Neural cell (in vitro differentiated cells): Measurements from ENCODE around the gene CFAP299.

Experiments used
- EZH2 ChIP-seq: fragments of 200-600, 300-800 bp; shearing (Covaris generic), sonication (generic); IDR thresholded peaks from 2 replicates; pipeline ENCODE4 v1.6.1; 2014; ENCODE audit warnings: antibody characterized with exemption, low read length, borderline replicate concordance, mild to moderate bottlenecking; ENCODE audit not compliant: insufficient read depth, poor library complexity, severe bottlenecking
- POLR2AphosphoS5 ChIP-seq: IDR thresholded peaks from 2 replicates; pipeline ENCODE4 v1.6.1; 2012
- RAD21 ChIP-seq: fragments of 450-650 bp; conservative IDR thresholded peaks from 2 replicates; pipeline ENCODE4 v1.6.1; 2014; ENCODE audit warnings: antibody characterized with exemption, mild to moderate bottlenecking, moderate library complexity
- REST ChIP-seq: IDR thresholded peaks from 2 replicates; pipeline ENCODE4 v1.6.1; 2012; ENCODE audit warnings: borderline replicate concordance
- SMC3 ChIP-seq: fragments of 450-650 bp; conservative IDR thresholded peaks from 2 replicates; pipeline ENCODE4 v1.6.1; 2014; ENCODE audit warnings: antibody characterized with exemption, mild to moderate bottlenecking, moderate library complexity; ENCODE audit not compliant: poor library complexity
- TF ChIP-seq, protein P1 (sequence below): fragments of 450-650 bp; IDR thresholded peaks from 2 replicates; pipeline ENCODE4 v1.5.1; 2014; ENCODE audit warnings: antibody characterized with exemption, mild to moderate bottlenecking, moderate library complexity; ENCODE audit not compliant: poor library complexity, severe bottlenecking

GRCh38 chr4:80475236-80475635, 139.7 kb downstream of the CFAP299 start:
- TF ChIP-seq POLR2AphosphoS5 (no peak), EZH2 (no peak), SMC3 (no peak), RAD21 (no peak), REST (no peak)
- TF ChIP-seq, protein P1, sequence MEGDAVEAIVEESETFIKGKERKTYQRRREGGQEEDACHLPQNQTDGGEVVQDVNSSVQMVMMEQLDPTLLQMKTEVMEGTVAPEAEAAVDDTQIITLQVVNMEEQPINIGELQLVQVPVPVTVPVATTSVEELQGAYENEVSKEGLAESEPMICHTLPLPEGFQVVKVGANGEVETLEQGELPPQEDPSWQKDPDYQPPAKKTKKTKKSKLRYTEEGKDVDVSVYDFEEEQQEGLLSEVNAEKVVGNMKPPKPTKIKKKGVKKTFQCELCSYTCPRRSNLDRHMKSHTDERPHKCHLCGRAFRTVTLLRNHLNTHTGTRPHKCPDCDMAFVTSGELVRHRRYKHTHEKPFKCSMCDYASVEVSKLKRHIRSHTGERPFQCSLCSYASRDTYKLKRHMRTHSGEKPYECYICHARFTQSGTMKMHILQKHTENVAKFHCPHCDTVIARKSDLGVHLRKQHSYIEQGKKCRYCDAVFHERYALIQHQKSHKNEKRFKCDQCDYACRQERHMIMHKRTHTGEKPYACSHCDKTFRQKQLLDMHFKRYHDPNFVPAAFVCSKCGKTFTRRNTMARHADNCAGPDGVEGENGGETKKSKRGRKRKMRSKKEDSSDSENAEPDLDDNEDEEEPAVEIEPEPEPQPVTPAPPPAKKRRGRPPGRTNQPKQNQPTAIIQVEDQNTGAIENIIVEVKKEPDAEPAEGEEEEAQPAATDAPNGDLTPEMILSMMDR: no peak
